A673 (cell line): Measurements from ENCODE around the gene PPCDC. TPM values are rescaled to one million over a fixed set of nuclear protein-coding genes. Genes with fewer than 3 reads are reported as not detected.

ENCODE experiments used
- BruUV-seq: library from RNA; stranded (reverse); fragments of 400-500 nt; replicated peaks from 2 replicates; lab custom pipeline; 2021; lab: Mats Ljungman, UMichigan
- CTCF ChIA-PET: fragments of 300-600 bp; sonication (Branson Sonifier 250); formaldehyde crosslinking; loops from one replicate; lab custom pipeline; 2022; ENCODE audit warnings: antibody characterized with exemption; lab: Charles Lee
- POLR2A ChIA-PET: fragments of 300-600 bp; sonication (Branson Sonifier 250); formaldehyde crosslinking; loops from one replicate; lab custom pipeline; 2022; ENCODE audit warnings: antibody characterized with exemption; ENCODE audit not compliant: low non-redundant PET; lab: Charles Lee
- DNase-seq: peaks from one replicate; pipeline ENCODE4 v3.0.0-alpha.2; 2015; ENCODE audit warnings: low spot score
- H3K27ac ChIP-seq: fragments of 200-600 bp; sonication (generic); 2 replicates; pipeline ENCODE4 v1.5.1; 2016; ENCODE audit warnings: mixed run types, low read depth, mild to moderate bottlenecking, mixed read lengths, antibody characterized with exemption, low read length; ENCODE audit not compliant: poor library complexity, severe bottlenecking
- H3K27me3 ChIP-seq: fragments of 200-600 bp; sonication (generic); replicated peaks from 2 replicates; pipeline ENCODE4 v1.6.1; 2017; ENCODE audit warnings: mixed run types, low read depth, mild to moderate bottlenecking, mixed read lengths, antibody characterized with exemption, low read length; ENCODE audit not compliant: insufficient read depth, poor library complexity
- H3K36me3 ChIP-seq: fragments of 200-600 bp; sonication (generic); 2 replicates; pipeline ENCODE4 v1.6.1; 2016; ENCODE audit warnings: mixed run types, mild to moderate bottlenecking, mixed read lengths, antibody characterized with exemption, low read length; ENCODE audit not compliant: insufficient read depth, poor library complexity, severe bottlenecking
- H3K4me1 ChIP-seq: fragments of 200-600 bp; sonication (generic); 2 replicates; pipeline ENCODE4 v1.6.1; 2017; ENCODE audit warnings: mixed run types, mild to moderate bottlenecking, mixed read lengths, antibody characterized with exemption, low read length; ENCODE audit not compliant: insufficient read depth, poor library complexity, severe bottlenecking
- H3K4me3 ChIP-seq: fragments of 200-600 bp; sonication (generic); 2 replicates; pipeline ENCODE4 v1.5.1; 2016; ENCODE audit warnings: low read depth, mixed run types, mild to moderate bottlenecking, mixed read lengths, low read length; ENCODE audit not compliant: poor library complexity, severe bottlenecking
- H3K9me3 ChIP-seq: fragments of 200-600 bp; sonication (generic); 2 replicates; pipeline ENCODE4 v1.6.1; 2016; ENCODE audit warnings: mixed run types, low read depth, mild to moderate bottlenecking, mixed read lengths, antibody characterized with exemption, low read length; ENCODE audit not compliant: poor library complexity, severe bottlenecking
- EZH2 ChIP-seq: fragments of 200-600 bp; sonication (generic); IDR thresholded peaks from 2 replicates; pipeline ENCODE4 v1.6.1; 2017; ENCODE audit warnings: borderline replicate concordance, low read depth, mild to moderate bottlenecking, mixed read lengths, antibody characterized with exemption, low read length; ENCODE audit not compliant: poor library complexity, severe bottlenecking
- intact Hi-C: fragments of 100-400 bp; cut with micrococcal nuclease; formaldehyde crosslinking; loops from one replicate; pipeline ENCODE4 v1.10.0; 2022; ENCODE audit not compliant: unreplicated experiment
- total RNA-seq: library from RNA; stranded (reverse); gene quantifications from 2 replicates; pipeline ENCODE4 v1.2.3, GENCODE V29; 2021
- TF ChIP-seq, protein P1 (sequence below): fragments of 300-800, 200-600 bp; sonication (generic); conservative IDR thresholded peaks from 2 replicates; pipeline ENCODE4 v1.5.1; 2017; ENCODE audit warnings: low read depth, mild to moderate bottlenecking, antibody characterized with exemption, low read length, moderate library complexity, mixed read lengths

The PPCDC gene
- total RNA-seq, 1 experiment from 2014 or later = 13.3 TPM

DNA sequence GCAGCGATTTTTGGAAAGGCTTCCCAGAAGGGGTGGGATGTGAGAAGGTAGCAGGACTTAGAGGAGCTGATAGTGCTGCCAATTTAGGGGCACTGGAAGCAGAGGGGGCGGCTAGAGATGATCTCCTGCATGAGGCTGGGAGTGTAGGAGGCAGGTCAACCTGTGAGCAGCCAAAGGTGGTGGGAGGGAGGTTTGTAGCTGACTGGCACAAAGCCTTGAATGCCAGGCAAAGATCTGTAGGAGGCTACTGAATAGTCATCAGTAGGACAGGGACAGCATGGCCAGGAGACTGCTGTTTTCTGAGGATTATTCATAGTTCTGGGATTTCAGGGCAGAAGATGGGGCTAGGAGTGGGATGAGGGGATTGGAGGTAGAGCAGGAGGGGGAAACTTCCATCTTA, 25.8 kb upstream of the PPCDC start:
- ChIA-PET CTCF (interaction anchor here (0.7 kb wide), 1 partner anchor 625 kb away, joined by 3 read pairs; no protein-coding TSS in a partner anchor), POLR2A (no interaction called here)
- Histone ChIP-seq H3K4me3 (no peak overlapping the region), H3K9me3 (no peaks in the 10 kb centered on the region), H3K4me1 (peaks cover 5% of the 10 kb centered on the region), H3K36me3 (no peaks in the 10 kb centered on the region), H3K27ac (no peak overlapping the region), H3K27me3 (peaks cover 6% of the 10 kb centered on the region)
- no peak for TF ChIP-seq EZH2
- TF ChIP-seq, protein P1, sequence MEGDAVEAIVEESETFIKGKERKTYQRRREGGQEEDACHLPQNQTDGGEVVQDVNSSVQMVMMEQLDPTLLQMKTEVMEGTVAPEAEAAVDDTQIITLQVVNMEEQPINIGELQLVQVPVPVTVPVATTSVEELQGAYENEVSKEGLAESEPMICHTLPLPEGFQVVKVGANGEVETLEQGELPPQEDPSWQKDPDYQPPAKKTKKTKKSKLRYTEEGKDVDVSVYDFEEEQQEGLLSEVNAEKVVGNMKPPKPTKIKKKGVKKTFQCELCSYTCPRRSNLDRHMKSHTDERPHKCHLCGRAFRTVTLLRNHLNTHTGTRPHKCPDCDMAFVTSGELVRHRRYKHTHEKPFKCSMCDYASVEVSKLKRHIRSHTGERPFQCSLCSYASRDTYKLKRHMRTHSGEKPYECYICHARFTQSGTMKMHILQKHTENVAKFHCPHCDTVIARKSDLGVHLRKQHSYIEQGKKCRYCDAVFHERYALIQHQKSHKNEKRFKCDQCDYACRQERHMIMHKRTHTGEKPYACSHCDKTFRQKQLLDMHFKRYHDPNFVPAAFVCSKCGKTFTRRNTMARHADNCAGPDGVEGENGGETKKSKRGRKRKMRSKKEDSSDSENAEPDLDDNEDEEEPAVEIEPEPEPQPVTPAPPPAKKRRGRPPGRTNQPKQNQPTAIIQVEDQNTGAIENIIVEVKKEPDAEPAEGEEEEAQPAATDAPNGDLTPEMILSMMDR = no peak
- no peak for DNase-seq
- no TSS peak for BruUV-seq
- intact Hi-C loops = no loop called here

DNA sequence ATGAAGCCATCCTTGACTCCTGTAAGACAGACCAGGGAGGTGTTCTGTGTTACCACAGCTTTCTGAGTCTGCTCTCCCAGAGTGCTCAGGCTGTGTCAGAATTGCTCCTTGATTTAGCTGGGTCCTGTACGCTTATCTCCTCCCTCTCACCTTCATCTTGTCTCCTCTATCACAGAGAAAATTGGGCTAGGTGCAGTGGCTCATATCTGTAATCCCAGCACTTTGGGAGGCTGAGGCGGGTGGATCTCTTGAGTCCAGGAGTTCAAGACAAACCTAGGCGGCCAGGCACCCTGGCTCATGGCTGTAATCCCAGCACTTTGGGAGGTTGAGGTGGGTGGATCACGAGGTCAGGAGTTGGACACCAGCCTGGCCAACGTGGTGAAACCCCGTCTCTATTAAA, 22.1 kb upstream of the PPCDC start:
- ChIA-PET POLR2A (no interaction called here), CTCF (no interaction called here)
- Histone ChIP-seq H3K4me1 (no peaks in the 10 kb centered on the region), H3K4me3 (no peak overlapping the region), H3K27me3 (peaks cover 1% of the 10 kb centered on the region), H3K27ac (no peak overlapping the region), H3K9me3 (no peaks in the 10 kb centered on the region), H3K36me3 (no peaks in the 10 kb centered on the region)
- no TSS peak for BruUV-seq
- DNase-seq = no peak
- TF ChIP-seq EZH2 = no peak
- TF ChIP-seq, protein P1 = no peak
- intact Hi-C loops = no loop called here

DNA sequence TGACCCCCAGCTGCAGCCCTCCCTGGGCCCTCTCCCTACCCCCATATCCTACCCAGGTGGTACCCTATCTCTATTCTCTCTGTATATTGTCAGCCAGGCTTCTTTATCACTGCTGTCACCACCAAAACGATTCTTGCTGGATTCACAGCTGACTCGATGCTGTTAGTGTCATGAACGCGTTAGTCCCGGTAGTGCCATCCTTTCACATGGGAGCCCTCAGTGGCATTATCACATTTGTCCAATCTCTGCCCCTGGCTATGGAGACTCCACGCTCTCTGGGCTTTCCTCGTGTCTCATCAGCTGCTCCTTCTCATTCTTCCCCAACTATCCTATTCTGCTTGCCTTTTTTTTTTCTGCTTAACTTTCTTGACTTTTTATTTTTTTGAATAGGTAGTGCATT, 21.0 kb upstream of the PPCDC start:
- CTCF ChIA-PET = no interaction called here
- no peak overlapping the region for H3K27ac ChIP-seq

More for the DNA sequence above, 21.0 kb upstream of the PPCDC start:
- DNase-seq = no peak
- no TSS peak for BruUV-seq
- Histone ChIP-seq H3K4me3 (no peak overlapping the region), H3K27me3 (no peaks in the 10 kb centered on the region), H3K4me1 (no peaks in the 10 kb centered on the region), H3K9me3 (no peaks in the 10 kb centered on the region), H3K36me3 (no peaks in the 10 kb centered on the region)
- intact Hi-C loops = no loop called here
- no peak for TF ChIP-seq EZH2
- TF ChIP-seq, protein P1 = no peak
- POLR2A ChIA-PET = no interaction called here
